ENCODE measurements around the gene DCAF17. TPM values are rescaled to one million over a fixed set of nuclear protein-coding genes. Genes with fewer than 3 reads are reported as not detected.

The DCAF17 gene
- total and polyA plus RNA-seq, 2 of the 13 experiments (the other 11 are each of a cell fraction or from before 2014, with no cell fraction given), result 13.7 to 30.0 TPM

GRCh38 chr2:171522052-171522787 is 88.2 kb downstream of the DCAF17 start, which contains the start of gene CYBRD1 (continued):
- TF ChIP-seq, protein P1, sequence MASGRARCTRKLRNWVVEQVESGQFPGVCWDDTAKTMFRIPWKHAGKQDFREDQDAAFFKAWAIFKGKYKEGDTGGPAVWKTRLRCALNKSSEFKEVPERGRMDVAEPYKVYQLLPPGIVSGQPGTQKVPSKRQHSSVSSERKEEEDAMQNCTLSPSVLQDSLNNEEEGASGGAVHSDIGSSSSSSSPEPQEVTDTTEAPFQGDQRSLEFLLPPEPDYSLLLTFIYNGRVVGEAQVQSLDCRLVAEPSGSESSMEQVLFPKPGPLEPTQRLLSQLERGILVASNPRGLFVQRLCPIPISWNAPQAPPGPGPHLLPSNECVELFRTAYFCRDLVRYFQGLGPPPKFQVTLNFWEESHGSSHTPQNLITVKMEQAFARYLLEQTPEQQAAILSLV (CRISPR knock-in tag; IDR thresholded peaks at IDR 0.05; ENCODE audit: borderline replicate concordance), result peak; percentile 50; the same call in 1 of the 2 replicates
- TF ChIP-seq, protein P2, sequence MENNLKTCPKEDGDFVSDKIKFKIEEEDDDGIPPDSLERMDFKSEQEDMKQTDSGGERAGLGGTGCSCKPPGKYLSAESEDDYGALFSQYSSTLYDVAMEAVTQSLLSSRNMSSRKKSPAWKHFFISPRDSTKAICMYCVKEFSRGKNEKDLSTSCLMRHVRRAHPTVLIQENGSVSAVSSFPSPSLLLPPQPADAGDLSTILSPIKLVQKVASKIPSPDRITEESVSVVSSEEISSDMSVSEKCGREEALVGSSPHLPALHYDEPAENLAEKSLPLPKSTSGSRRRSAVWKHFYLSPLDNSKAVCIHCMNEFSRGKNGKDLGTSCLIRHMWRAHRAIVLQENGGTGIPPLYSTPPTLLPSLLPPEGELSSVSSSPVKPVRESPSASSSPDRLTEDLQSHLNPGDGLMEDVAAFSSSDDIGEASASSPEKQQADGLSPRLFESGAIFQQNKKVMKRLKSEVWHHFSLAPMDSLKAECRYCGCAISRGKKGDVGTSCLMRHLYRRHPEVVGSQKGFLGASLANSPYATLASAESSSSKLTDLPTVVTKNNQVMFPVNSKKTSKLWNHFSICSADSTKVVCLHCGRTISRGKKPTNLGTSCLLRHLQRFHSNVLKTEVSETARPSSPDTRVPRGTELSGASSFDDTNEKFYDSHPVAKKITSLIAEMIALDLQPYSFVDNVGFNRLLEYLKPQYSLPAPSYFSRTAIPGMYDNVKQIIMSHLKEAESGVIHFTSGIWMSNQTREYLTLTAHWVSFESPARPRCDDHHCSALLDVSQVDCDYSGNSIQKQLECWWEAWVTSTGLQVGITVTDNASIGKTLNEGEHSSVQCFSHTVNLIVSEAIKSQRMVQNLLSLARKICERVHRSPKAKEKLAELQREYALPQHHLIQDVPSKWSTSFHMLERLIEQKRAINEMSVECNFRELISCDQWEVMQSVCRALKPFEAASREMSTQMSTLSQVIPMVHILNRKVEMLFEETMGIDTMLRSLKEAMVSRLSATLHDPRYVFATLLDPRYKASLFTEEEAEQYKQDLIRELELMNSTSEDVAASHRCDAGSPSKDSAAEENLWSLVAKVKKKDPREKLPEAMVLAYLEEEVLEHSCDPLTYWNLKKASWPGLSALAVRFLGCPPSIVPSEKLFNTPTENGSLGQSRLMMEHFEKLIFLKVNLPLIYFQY (CRISPR knock-in tag; IDR thresholded peaks at IDR 0.05; ENCODE audit: borderline replicate concordance), result no peak
- no peak for TF ChIP-seq ZNF441 (CRISPR knock-in tag; IDR thresholded peaks at IDR 0.05; ENCODE audit: borderline replicate concordance)
- TF ChIP-seq, protein P3, sequence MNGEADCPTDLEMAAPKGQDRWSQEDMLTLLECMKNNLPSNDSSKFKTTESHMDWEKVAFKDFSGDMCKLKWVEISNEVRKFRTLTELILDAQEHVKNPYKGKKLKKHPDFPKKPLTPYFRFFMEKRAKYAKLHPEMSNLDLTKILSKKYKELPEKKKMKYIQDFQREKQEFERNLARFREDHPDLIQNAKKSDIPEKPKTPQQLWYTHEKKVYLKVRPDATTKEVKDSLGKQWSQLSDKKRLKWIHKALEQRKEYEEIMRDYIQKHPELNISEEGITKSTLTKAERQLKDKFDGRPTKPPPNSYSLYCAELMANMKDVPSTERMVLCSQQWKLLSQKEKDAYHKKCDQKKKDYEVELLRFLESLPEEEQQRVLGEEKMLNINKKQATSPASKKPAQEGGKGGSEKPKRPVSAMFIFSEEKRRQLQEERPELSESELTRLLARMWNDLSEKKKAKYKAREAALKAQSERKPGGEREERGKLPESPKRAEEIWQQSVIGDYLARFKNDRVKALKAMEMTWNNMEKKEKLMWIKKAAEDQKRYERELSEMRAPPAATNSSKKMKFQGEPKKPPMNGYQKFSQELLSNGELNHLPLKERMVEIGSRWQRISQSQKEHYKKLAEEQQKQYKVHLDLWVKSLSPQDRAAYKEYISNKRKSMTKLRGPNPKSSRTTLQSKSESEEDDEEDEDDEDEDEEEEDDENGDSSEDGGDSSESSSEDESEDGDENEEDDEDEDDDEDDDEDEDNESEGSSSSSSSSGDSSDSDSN (CRISPR knock-in tag; IDR thresholded peaks at IDR 0.05), result peak; percentile 9; the same call in 1 of the 2 replicates
- no peak for TF ChIP-seq KMT2A (CRISPR knock-in tag; IDR thresholded peaks at IDR 0.05)
- TF ChIP-seq, protein P4, sequence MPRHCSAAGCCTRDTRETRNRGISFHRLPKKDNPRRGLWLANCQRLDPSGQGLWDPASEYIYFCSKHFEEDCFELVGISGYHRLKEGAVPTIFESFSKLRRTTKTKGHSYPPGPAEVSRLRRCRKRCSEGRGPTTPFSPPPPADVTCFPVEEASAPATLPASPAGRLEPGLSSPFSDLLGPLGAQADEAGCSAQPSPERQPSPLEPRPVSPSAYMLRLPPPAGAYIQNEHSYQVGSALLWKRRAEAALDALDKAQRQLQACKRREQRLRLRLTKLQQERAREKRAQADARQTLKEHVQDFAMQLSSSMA (CRISPR knock-in tag; IDR thresholded peaks at IDR 0.05), result 0 out of 2 replicates have a peak, but pooled peaks have one; percentile 42
- no peak for TF ChIP-seq PRDM4 (CRISPR knock-in tag; IDR thresholded peaks at IDR 0.05; ENCODE audit: borderline replicate concordance)
- no peak for TF ChIP-seq CSRNP1 (CRISPR knock-in tag; IDR thresholded peaks at IDR 0.05)
